Smooth muscle cell (in vitro differentiated cells): ENCODE data around the gene LYPD8. TPM values are rescaled to one million over a fixed set of nuclear protein-coding genes. Genes with fewer than 3 reads are reported as not detected.

Experiments
- DNase-seq: peaks from one replicate; lab custom pipeline; 2025; ENCODE audit not compliant: unreplicated experiment; lab: John Stamatoyannopoulos, UW
- H2AFZ ChIP-seq: fragments of 200-600 bp; sonication (generic); 2 replicates; pipeline ENCODE4 v1.6.0; 2016; ENCODE audit warnings: antibody characterized with exemption, low read depth, mild to moderate bottlenecking
- H3F3A ChIP-seq: fragments of 200-600 bp; sonication (generic); 2 replicates; pipeline ENCODE4 v1.6.0; 2017; ENCODE audit warnings: antibody characterized with exemption, low read depth
- H3K27ac ChIP-seq: fragments of 200-600 bp; sonication (generic); 2 replicates; pipeline ENCODE4 v1.5.1; 2016; ENCODE audit warnings: low read depth, mild to moderate bottlenecking
- H3K27me3 ChIP-seq: fragments of 200-600 bp; sonication (generic); 2 replicates; pipeline ENCODE4 v1.6.1; 2016; ENCODE audit warnings: low read depth, mild to moderate bottlenecking
- H3K36me3 ChIP-seq: fragments of 200-600 bp; sonication (generic); 2 replicates; pipeline ENCODE4 v1.5.1; 2016; ENCODE audit warnings: low read depth
- H3K4me1 ChIP-seq: fragments of 200-600 bp; sonication (generic); 2 replicates; pipeline ENCODE4 v1.5.1; 2016; ENCODE audit warnings: low read depth
- H3K4me2 ChIP-seq: fragments of 200-600 bp; sonication (generic); 2 replicates; pipeline ENCODE4 v1.6.0; 2016; ENCODE audit warnings: mild to moderate bottlenecking
- H3K4me3 ChIP-seq: fragments of 200-600 bp; sonication (generic); 2 replicates; pipeline ENCODE4 v1.5.1; 2016; ENCODE audit warnings: mild to moderate bottlenecking
- H3K79me2 ChIP-seq: fragments of 200-600 bp; sonication (generic); 2 replicates; pipeline ENCODE4 v1.6.0; 2016; ENCODE audit warnings: low read depth, mild to moderate bottlenecking
- H3K9ac ChIP-seq: fragments of 200-600 bp; sonication (generic); 2 replicates; pipeline ENCODE4 v1.6.0; 2016; ENCODE audit warnings: low read depth
- H3K9me3 ChIP-seq: fragments of 200-600 bp; sonication (generic); replicated peaks from 2 replicates; pipeline ENCODE4 v1.5.1; 2016; ENCODE audit warnings: low read depth
- H4K20me1 ChIP-seq: fragments of 200-600 bp; sonication (generic); 2 replicates; pipeline ENCODE4 v1.6.0; 2016; ENCODE audit warnings: low read depth
- CTCF ChIP-seq: fragments of 200-600 bp; sonication (generic); IDR thresholded peaks from 2 replicates; pipeline ENCODE4 v1.5.1; 2017; ENCODE audit warnings: borderline replicate concordance, mild to moderate bottlenecking, antibody characterized with exemption; ENCODE audit not compliant: insufficient read depth, poor library complexity, severe bottlenecking
- WGBS: methylation state at CpG from one replicate; pipeline ENCODE4 v1.1.7; 2016; ENCODE audit warnings: low lambda C conversion rate; 5-methylcytosine and 5-hydroxymethylcytosine counted together
- polyA plus RNA-seq: library from polyadenylated mRNA; unstranded; fragments of >200 nt; fragmentation: Nextera tagmentation; extraction: Ambion mirVana; gene quantifications from 2 replicates; pipeline ENCODE4 v1.2.1, GENCODE V29; 2016
- total RNA-seq: library from RNA; depleted of rRNA; stranded (reverse); fragments of >200 nt; gene quantifications from 2 replicates; pipeline ENCODE4 v1.2.3, GENCODE V29; 2014

Gene LYPD8
- total and polyA plus RNA-seq, 2 experiments from 2014 or later, result not detected

GRCh38 chr1:248748211-248748610 lies 7.3 kb downstream of the LYPD8 start:
- Histone ChIP-seq H3K4me3 (no peak overlapping the region), H3F3A (no peaks in the 10 kb centered on the region), H3K27me3 (no peaks in the 10 kb centered on the region), H3K79me2 (no peaks in the 10 kb centered on the region), H2AFZ (no peak overlapping the region), H3K4me1 (no peaks in the 10 kb centered on the region), H4K20me1 (no peaks in the 10 kb centered on the region), H3K9me3 (no peaks in the 10 kb centered on the region), H3K9ac (no peak overlapping the region), H3K36me3 (no peaks in the 10 kb centered on the region), H3K4me2 (no peak overlapping the region), H3K27ac (no peak overlapping the region)
- no peak for TF ChIP-seq CTCF
- no peak for DNase-seq
- 90% methylated on average over 10 of the region's 10 CpGs for WGBS

- Histone ChIP-seq H3K9me3 (peaks cover 6% of the 10 kb centered on the region), H3K27me3 (no peaks in the 10 kb centered on the region), H3F3A (no peaks in the 10 kb centered on the region), H3K4me3 (no peak overlapping the region), H3K4me2 (no peak overlapping the region), H3K4me1 (no peaks in the 10 kb centered on the region), H3K9ac (no peak overlapping the region), H3K79me2 (no peaks in the 10 kb centered on the region), H2AFZ (no peak overlapping the region), H3K36me3 (no peaks in the 10 kb centered on the region), H3K27ac (no peak overlapping the region), H4K20me1 (no peaks in the 10 kb centered on the region)
- no peak for TF ChIP-seq CTCF
- 87% methylated on average over 7 of the region's 7 CpGs for WGBS
- DNase-seq, result no peak
These were observed 14.7 kb downstream of the LYPD8 start for GRCh38 chr1:248740876-248741275.

GRCh38 chr1:248739572-248740205 lies 15.9 kb downstream of the LYPD8 start:
- no peak overlapping the region for H3K27ac ChIP-seq
- no peaks in the 10 kb centered on the region for H3K36me3 ChIP-seq
- peaks cover 10% of the 10 kb centered on the region for H3K9me3 ChIP-seq
- H3K4me1 ChIP-seq, result no peaks in the 10 kb centered on the region
- no peaks in the 10 kb centered on the region for H3K79me2 ChIP-seq
- no peaks in the 10 kb centered on the region for H3K27me3 ChIP-seq
- no peaks in the 10 kb centered on the region for H4K20me1 ChIP-seq
- H3F3A ChIP-seq, result no peaks in the 10 kb centered on the region
- no peak overlapping the region for H2AFZ ChIP-seq
- no peak overlapping the region for H3K4me2 ChIP-seq
- DNase-seq, result no peak
- H3K4me3 ChIP-seq, result no peak overlapping the region
- 68% methylated on average over 16 of the region's 16 CpGs for WGBS
- TF ChIP-seq CTCF, result no peak
- no peak overlapping the region for H3K9ac ChIP-seq

- TF ChIP-seq CTCF, result no peak
- Histone ChIP-seq H3K4me2 (no peak overlapping the region), H3K9ac (no peak overlapping the region), H3K79me2 (no peaks in the 10 kb centered on the region), H3K27ac (no peak overlapping the region), H3K4me1 (no peaks in the 10 kb centered on the region), H2AFZ (no peak overlapping the region), H3F3A (no peaks in the 10 kb centered on the region), H3K4me3 (no peak overlapping the region), H3K27me3 (no peaks in the 10 kb centered on the region), H3K9me3 (peaks cover 16% of the 10 kb centered on the region), H4K20me1 (no peaks in the 10 kb centered on the region), H3K36me3 (no peaks in the 10 kb centered on the region)
- 63% methylated on average over 6 of the region's 6 CpGs for WGBS
- DNase-seq, result no peak
These were observed 18.1 kb downstream of the LYPD8 start for GRCh38 chr1:248737457-248737856.
